CD14-positive monocyte (primary cell): ENCODE results near the gene CNPY1. TPM values are rescaled to one million over a fixed set of nuclear protein-coding genes. Genes with fewer than 3 reads are reported as not detected.

Experiments used
- DNase-seq, 3 donors: peaks; one replicate each; pipeline ENCODE4 v3.0.0-alpha.2; 2011 to 2022
- H2AFZ ChIP-seq: 2 replicates; pipeline ENCODE4 v1.6.0; 2012; ENCODE audit warnings: mild to moderate bottlenecking, low read depth, low read length, inconsistent platforms; ENCODE audit not compliant: insufficient read depth, poor library complexity, severe bottlenecking
- H3K27ac ChIP-seq, 2 donors: 1 replicate in 1 of 2; 2 replicates in 1 of 2; pipeline ENCODE4 v1.5.1; 2012 to 2013; ENCODE audit warnings: low read length in 2 of 2, control low read depth in 1 of 2, inconsistent platforms in 1 of 2, low read depth in 1 of 2, mild to moderate bottlenecking in 1 of 2
- H3K27me3 ChIP-seq, 2 donors: one replicate each; pipeline versions ENCODE4 v1.6.0 to v1.6.1; 2011 to 2013; ENCODE audit warnings: low read length in 2 of 2; ENCODE audit not compliant: control insufficient read depth in 2 of 2, insufficient read depth in 2 of 2
- H3K36me3 ChIP-seq, 2 donors: replicated peaks in 1 of 2; 1 replicate in 1 of 2; 2 replicates in 1 of 2; pipeline versions ENCODE4 v1.5.1 to v1.6.1; 2012 to 2013; ENCODE audit warnings: low read length in 2 of 2, control low read depth in 1 of 2, inconsistent platforms in 1 of 2, mild to moderate bottlenecking in 1 of 2; ENCODE audit not compliant: insufficient read depth in 2 of 2, control insufficient read depth in 1 of 2
- H3K4me1 ChIP-seq, 2 donors: 1 replicate in 1 of 2; 2 replicates in 1 of 2; pipeline versions ENCODE4 v1.5.1 to v1.6.1; 2012 to 2013; ENCODE audit warnings: low read length in 2 of 2, control low read depth in 1 of 2, inconsistent platforms in 1 of 2, mild to moderate bottlenecking in 1 of 2, moderate library complexity in 1 of 2; ENCODE audit not compliant: insufficient read depth in 2 of 2, control insufficient read depth in 1 of 2
- H3K4me2 ChIP-seq: replicated peaks from 2 replicates; pipeline ENCODE3; 2012; ENCODE audit warnings: low read length, moderate library complexity, mild to moderate bottlenecking; ENCODE audit not compliant: poor library complexity, severe bottlenecking; ENCODE audit errors: extremely low read depth
- H3K4me3 ChIP-seq, 3 experiments: fragments of 200-600 bp in 1 of 3; sonication (generic) in 1 of 3; replicated peaks in 1 of 3; 1 replicate in 2 of 3; 2 replicates in 1 of 3; pipeline ENCODE4 v1.5.1; 2011 to 2013; ENCODE audit warnings: low read length in 3 of 3, mild to moderate bottlenecking in 3 of 3, control low read depth in 2 of 3, low read depth in 2 of 3, inconsistent platforms in 1 of 3, moderate library complexity in 1 of 3
- H3K79me2 ChIP-seq: 2 replicates; pipeline ENCODE4 v1.6.0; 2012; ENCODE audit warnings: mild to moderate bottlenecking, control low read depth, inconsistent platforms, low read length, moderate library complexity; ENCODE audit not compliant: insufficient read depth
- H3K9ac ChIP-seq: 2 replicates; pipeline ENCODE4 v1.6.0; 2017; ENCODE audit warnings: low read length, mild to moderate bottlenecking; ENCODE audit not compliant: insufficient read depth, poor library complexity, severe bottlenecking
- H3K9me3 ChIP-seq, 2 donors: replicated peaks in 1 of 2; 1 replicate in 1 of 2; 2 replicates in 1 of 2; pipeline versions ENCODE4 v1.5.1 to v1.6.1; 2012 to 2013; ENCODE audit warnings: low read length in 2 of 2, control low read depth in 1 of 2; ENCODE audit not compliant: control insufficient read depth in 1 of 2, insufficient read depth in 1 of 2
- H4K20me1 ChIP-seq: 2 replicates; pipeline ENCODE4 v1.6.0; 2012; ENCODE audit warnings: mild to moderate bottlenecking, low read length, control low read depth, moderate library complexity; ENCODE audit not compliant: insufficient read depth
- H3K27ac Mint-ChIP-seq, 7 donors: one replicate each; pipeline ENCODE4 v1.8.0; 2020; ENCODE audit warnings: mild to moderate bottlenecking in 7 of 7, mixed read lengths in 7 of 7, moderate library complexity in 6 of 7, inconsistent platforms in 2 of 7
- H3K27me3 Mint-ChIP-seq, 3 donors: one replicate each; pipeline ENCODE4 v1.8.0; 2021 to 2022; ENCODE audit warnings: low read depth in 3 of 3, mild to moderate bottlenecking in 3 of 3, mixed read lengths in 3 of 3, moderate library complexity in 3 of 3, inconsistent platforms in 1 of 3
- H3K36me3 Mint-ChIP-seq, 2 donors: one replicate each; pipeline ENCODE4 v1.8.0; 2020; ENCODE audit warnings: mixed read lengths in 2 of 2, inconsistent platforms in 1 of 2, mild to moderate bottlenecking in 1 of 2
- H3K4me1 Mint-ChIP-seq: one replicate; pipeline ENCODE4 v1.8.0; 2020; ENCODE audit warnings: mild to moderate bottlenecking, mixed read lengths
- H3K4me3 Mint-ChIP-seq, 2 donors: one replicate each; pipeline ENCODE4 v1.8.0; 2020; ENCODE audit warnings: mild to moderate bottlenecking in 2 of 2, mixed read lengths in 2 of 2, moderate library complexity in 1 of 2
- H3K9me3 Mint-ChIP-seq, 7 donors: one replicate each; pipeline ENCODE4 v1.8.0; 2020 to 2022; ENCODE audit warnings: mixed read lengths in 7 of 7, mild to moderate bottlenecking in 6 of 7, moderate library complexity in 6 of 7, inconsistent platforms in 2 of 7
- WGBS: methylation state at CpG from one replicate; pipeline ENCODE4 v1.1.5; 2013; ENCODE audit warnings: missing lambda C conversion rate; ENCODE audit not compliant: insufficient coverage; 5-methylcytosine and 5-hydroxymethylcytosine counted together
- intact Hi-C, 2 donors: fragments of 100-400 bp; cut with micrococcal nuclease; formaldehyde crosslinking; loops; one replicate each; pipeline versions ENCODE4 v1.15.0 to v1.15.1; 2023
- polyA plus RNA-seq, 3 donors: library from polyadenylated mRNA; depleted of rRNA in 1 of 3; unstranded in 2 of 3; stranded (reverse) in 1 of 3; fragments of 300-500 nt in 2 of 3; fragments of >200 nt in 1 of 3; fragmentation: Illumina TruSeq in 2 of 3; gene quantifications; 1 replicate in 2 of 3; 2 replicates in 1 of 3; pipeline ENCODE4 v1.2.3, GENCODE V29; 2012 to 2021
- TF ChIP-seq, protein P1 (sequence below): fragments of 200-600 bp; IDR thresholded peaks from one replicate; pipeline ENCODE4 v1.8.0; 2022; ENCODE audit warnings: antibody characterized with exemption, mild to moderate bottlenecking

Gene CNPY1
- polyA plus RNA-seq, 3 donors, result not detected

DNA sequence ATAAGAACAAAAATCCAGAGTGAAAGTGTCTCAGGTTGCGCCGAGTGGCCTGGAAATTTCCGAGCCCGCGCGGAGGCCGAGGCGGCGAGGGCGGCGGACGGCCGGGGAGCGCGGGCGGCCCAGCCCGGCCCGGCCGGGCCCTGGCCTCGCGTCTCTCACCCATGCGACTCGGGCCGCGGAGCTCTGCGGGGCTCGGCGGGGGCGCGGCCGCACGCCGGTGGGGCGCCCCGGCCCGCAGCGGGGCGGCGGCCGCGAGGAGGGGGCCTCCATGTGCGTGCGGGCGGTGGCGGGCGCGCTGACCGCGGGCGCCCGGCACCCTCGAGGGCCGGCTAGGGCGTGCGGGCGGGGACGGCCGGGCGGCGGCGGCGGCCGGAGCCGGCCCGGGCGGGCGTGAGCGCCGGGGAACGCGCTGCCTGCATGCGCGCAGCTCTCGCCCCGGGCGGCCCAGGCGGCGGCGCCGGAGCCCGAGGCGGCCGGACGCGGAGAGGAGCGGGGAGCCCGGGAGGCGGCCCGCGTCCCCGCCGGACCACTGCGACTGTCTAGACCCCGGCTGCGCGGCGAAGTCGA is 88.7 kb downstream of the CNPY1 start:
- peaks cover 24% of the 10 kb centered on the region for H3K4me1 Mint-ChIP-seq
- H3K79me2 ChIP-seq, result no peaks in the 10 kb centered on the region
- H3K4me3 Mint-ChIP-seq, result peak overlapping the region; percentile 74 to 86
- no peak overlapping the region for H3K9ac ChIP-seq
- H3K4me1 ChIP-seq, result peaks cover 11 to 25% of the 10 kb centered on the region in 2 donors
- intact Hi-C loops, result no loop called here
- peaks cover 79 to 86% of the 10 kb centered on the region in 2 donors for H3K27me3 ChIP-seq
- 1% methylated on average over 97 of the region's 98 CpGs for WGBS
- no peak overlapping the region for H3K27ac ChIP-seq
- peak overlapping the region; percentile 67 for H2AFZ ChIP-seq
- peaks cover 3 to 6% of the 10 kb centered on the region in 2 donors for H3K36me3 Mint-ChIP-seq
- peaks cover 6 to 68% of the 10 kb centered on the region in 2 donors for H3K9me3 ChIP-seq
- H3K4me3 ChIP-seq, result peak overlapping the region in 1 of 3 experiments; percentile 77
- no peaks in the 10 kb centered on the region for H3K36me3 ChIP-seq
- peak overlapping the region; percentile 87 for H3K4me2 ChIP-seq
- peaks cover 83 to 95% (median 90%) of the 10 kb centered on the region in 3 donors for H3K27me3 Mint-ChIP-seq
- H3K27ac Mint-ChIP-seq, result no peak overlapping the region
- TF ChIP-seq, protein P1, sequence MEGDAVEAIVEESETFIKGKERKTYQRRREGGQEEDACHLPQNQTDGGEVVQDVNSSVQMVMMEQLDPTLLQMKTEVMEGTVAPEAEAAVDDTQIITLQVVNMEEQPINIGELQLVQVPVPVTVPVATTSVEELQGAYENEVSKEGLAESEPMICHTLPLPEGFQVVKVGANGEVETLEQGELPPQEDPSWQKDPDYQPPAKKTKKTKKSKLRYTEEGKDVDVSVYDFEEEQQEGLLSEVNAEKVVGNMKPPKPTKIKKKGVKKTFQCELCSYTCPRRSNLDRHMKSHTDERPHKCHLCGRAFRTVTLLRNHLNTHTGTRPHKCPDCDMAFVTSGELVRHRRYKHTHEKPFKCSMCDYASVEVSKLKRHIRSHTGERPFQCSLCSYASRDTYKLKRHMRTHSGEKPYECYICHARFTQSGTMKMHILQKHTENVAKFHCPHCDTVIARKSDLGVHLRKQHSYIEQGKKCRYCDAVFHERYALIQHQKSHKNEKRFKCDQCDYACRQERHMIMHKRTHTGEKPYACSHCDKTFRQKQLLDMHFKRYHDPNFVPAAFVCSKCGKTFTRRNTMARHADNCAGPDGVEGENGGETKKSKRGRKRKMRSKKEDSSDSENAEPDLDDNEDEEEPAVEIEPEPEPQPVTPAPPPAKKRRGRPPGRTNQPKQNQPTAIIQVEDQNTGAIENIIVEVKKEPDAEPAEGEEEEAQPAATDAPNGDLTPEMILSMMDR, result no peak
- no peak for DNase-seq
- H4K20me1 ChIP-seq, result no peaks in the 10 kb centered on the region
- peaks cover 2 to 55% (median 33%) of the 10 kb centered on the region in 7 donors for H3K9me3 Mint-ChIP-seq

DNA sequence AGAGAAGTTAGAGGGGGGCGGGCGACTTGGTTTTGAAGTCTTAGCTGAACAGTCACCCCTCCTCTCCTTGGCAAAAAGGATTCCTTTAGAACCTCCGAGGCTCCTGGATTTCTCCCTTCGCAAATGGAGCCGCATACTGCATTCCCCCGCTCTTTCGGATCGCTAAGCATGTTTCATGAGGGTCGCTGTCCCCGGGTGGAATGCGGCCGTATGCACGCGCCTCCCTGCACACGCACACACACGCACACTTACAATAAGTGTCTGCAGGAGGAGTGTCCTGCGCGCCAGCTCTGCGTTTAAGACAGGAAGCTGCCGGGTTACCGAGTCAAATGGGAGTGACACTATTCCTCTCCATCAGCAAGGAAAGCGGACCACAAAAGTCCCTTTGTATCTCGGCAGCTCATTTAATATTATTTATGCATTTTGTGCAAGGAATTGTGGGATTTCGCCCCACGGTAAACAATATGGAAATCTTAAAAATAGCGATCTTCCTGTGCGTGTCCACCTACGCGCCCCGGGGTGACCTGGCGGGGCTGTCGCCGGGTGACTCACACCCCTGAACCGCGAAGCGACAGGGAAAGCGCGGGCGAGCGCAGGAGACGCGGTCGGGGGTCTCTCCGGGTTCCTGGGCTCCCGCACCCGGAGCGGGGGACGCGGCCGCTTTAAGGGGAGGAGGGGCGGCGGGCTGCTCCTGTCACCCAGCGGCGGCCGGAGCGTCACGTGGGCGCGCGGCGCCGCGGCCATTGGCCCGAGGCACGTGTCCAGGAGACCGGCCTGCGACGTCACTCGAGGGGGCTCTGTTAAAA is 89.4 kb downstream of the CNPY1 start:
- H3K4me2 ChIP-seq, result peak overlapping the region; percentile 87

More for the DNA sequence above, 89.4 kb downstream of the CNPY1 start:
- peak; percentile 8 to 16 (median 14) for DNase-seq
- H3K9me3 Mint-ChIP-seq, result peaks cover 2 to 53% (median 29%) of the 10 kb centered on the region in 7 donors
- H3K9me3 ChIP-seq, result peaks cover 6 to 65% of the 10 kb centered on the region in 2 donors
- TF ChIP-seq, protein P1, result no peak
- no peaks in the 10 kb centered on the region for H4K20me1 ChIP-seq
- H3K27me3 Mint-ChIP-seq, result peaks cover 82 to 94% (median 89%) of the 10 kb centered on the region in 3 donors
- H3K36me3 Mint-ChIP-seq, result peaks cover 3 to 5% of the 10 kb centered on the region in 2 donors
- no peak overlapping the region for H3K27ac ChIP-seq
- peak overlapping the region; percentile 74 to 86 for H3K4me3 Mint-ChIP-seq
- 2% methylated on average over 54 of the region's 69 CpGs for WGBS
- peak overlapping the region; percentile 28 to 77 (median 39) for H3K4me3 ChIP-seq
- peaks cover 11 to 25% of the 10 kb centered on the region in 2 donors for H3K4me1 ChIP-seq
- H3K27me3 ChIP-seq, result peaks cover 82 to 86% of the 10 kb centered on the region in 2 donors
- H3K79me2 ChIP-seq, result no peaks in the 10 kb centered on the region
- H3K27ac Mint-ChIP-seq, result no peak overlapping the region
- intact Hi-C loops, result no loop called here
- peak overlapping the region; percentile 67 for H2AFZ ChIP-seq
- H3K9ac ChIP-seq, result no peak overlapping the region
- peaks cover 24% of the 10 kb centered on the region for H3K4me1 Mint-ChIP-seq
- no peaks in the 10 kb centered on the region for H3K36me3 ChIP-seq
